Measurements from ENCODE around the gene CCDC50.

CCDC50 gene

GRCh38 chr3:191350396-191351090, 21.3 kb downstream of the CCDC50 start:
- DNase-seq (ENCODE audit: low read depth) = no peak

GRCh38 chr3:191352014-191352413, 22.8 kb downstream of the CCDC50 start:
- no peak for DNase-seq (ENCODE audit: low read depth)

- DNase-seq (ENCODE audit: low read depth) = no peak
Observed at GRCh38 chr3:191353022-191353777, 24.0 kb downstream of the CCDC50 start.

- DNase-seq (ENCODE audit: low read depth) = no peak
Observed at GRCh38 chr3:191355406-191355805, 26.2 kb downstream of the CCDC50 start.

- no peak for DNase-seq (ENCODE audit: low read depth)
Observed at GRCh38 chr3:191356631-191357439, 27.6 kb downstream of the CCDC50 start.

GRCh38 chr3:191357909-191358308, 28.7 kb downstream of the CCDC50 start:
- DNase-seq (ENCODE audit: low read depth) = no peak

- no peak for DNase-seq (ENCODE audit: low read depth)
Observed at GRCh38 chr3:191358929-191359328, 29.7 kb downstream of the CCDC50 start.

GRCh38 chr3:191360620-191361019, 31.4 kb downstream of the CCDC50 start:
- DNase-seq (ENCODE audit: low read depth) = no peak

GRCh38 chr3:191361456-191361855, 32.3 kb downstream of the CCDC50 start:
- DNase-seq (ENCODE audit: low read depth) = no peak

GRCh38 chr3:191362037-191362436, 32.8 kb downstream of the CCDC50 start:
- DNase-seq (ENCODE audit: low read depth) = no peak

- DNase-seq (ENCODE audit: low read depth) = no peak
Observed at GRCh38 chr3:191362524-191363090, 33.4 kb downstream of the CCDC50 start.

GRCh38 chr3:191363221-191363620, 34.0 kb downstream of the CCDC50 start:
- DNase-seq (ENCODE audit: low read depth) = no peak

- DNase-seq (ENCODE audit: low read depth) = no peak
Observed at GRCh38 chr3:191366675-191367074, 37.5 kb downstream of the CCDC50 start.

GRCh38 chr3:191368755-191369615, 39.8 kb downstream of the CCDC50 start:
- no peak for DNase-seq (ENCODE audit: low read depth)

- no peak for DNase-seq (ENCODE audit: low read depth)
Observed at GRCh38 chr3:191369616-191370010, 40.4 kb downstream of the CCDC50 start.

- no peak for DNase-seq (ENCODE audit: low read depth)
Observed at GRCh38 chr3:191372122-191372521, 42.9 kb downstream of the CCDC50 start.

GRCh38 chr3:191373327-191373726, 44.1 kb downstream of the CCDC50 start:
- no peak for DNase-seq (ENCODE audit: low read depth)

- DNase-seq (ENCODE audit: low read depth) = no peak
Observed at GRCh38 chr3:191376516-191377141, 47.4 kb downstream of the CCDC50 start.

- DNase-seq (ENCODE audit: low read depth) = no peak
Observed at GRCh38 chr3:191378142-191378812, 49.1 kb downstream of the CCDC50 start.

- DNase-seq (ENCODE audit: low read depth) = no peak
Observed at GRCh38 chr3:191379446-191379845, 50.3 kb downstream of the CCDC50 start.
